ES-I3 (cell line): ENCODE results near the gene SAV1.
"Not testable (repeated sequence)": the region's sequence is repeated elsewhere in the genome, so short reads cannot be mapped to it uniquely, and the experiment has no call there.

Experiments
- H3K36me3 ChIP-seq: 2 replicates; pipeline ENCODE4 v1.6.1; 2013; ENCODE audit warnings: mild to moderate bottlenecking, low read length, control low read depth, moderate library complexity; ENCODE audit not compliant: insufficient read depth
- H3K4me1 ChIP-seq: 2 replicates; pipeline ENCODE4 v1.6.1; 2013; ENCODE audit warnings: mild to moderate bottlenecking, control low read depth, low read length; ENCODE audit not compliant: insufficient read depth
- H3K9ac ChIP-seq: 2 replicates; pipeline ENCODE4 v1.6.1; 2013; ENCODE audit warnings: low read depth, mild to moderate bottlenecking, low read length, moderate library complexity
- H3K9me3 ChIP-seq: 2 replicates; pipeline ENCODE4 v1.6.1; 2013; ENCODE audit warnings: mild to moderate bottlenecking, low read length, moderate library complexity; ENCODE audit not compliant: control insufficient read depth, insufficient read depth

Gene SAV1

GRCh38 chr14:50675597-50675996 lies 7.5 kb upstream of the SAV1 start:
- H3K4me1 ChIP-seq, result peaks cover 8% of the 10 kb centered on the region
- no peak overlapping the region for H3K9ac ChIP-seq
- H3K36me3 ChIP-seq, result no peaks in the 10 kb centered on the region
- H3K9me3 ChIP-seq, result no peaks in the 10 kb centered on the region

GRCh38 chr14:50670866-50671256 lies 2.8 kb upstream of the SAV1 start:
- no peak overlapping the region for H3K9ac ChIP-seq
- peaks cover 10% of the 10 kb centered on the region; the same call in 1 of the 2 replicates for H3K4me1 ChIP-seq
- no peaks in the 10 kb centered on the region for H3K9me3 ChIP-seq
- no peaks in the 10 kb centered on the region for H3K36me3 ChIP-seq

- Histone ChIP-seq H3K9ac (peak overlapping the region; percentile 0; the same call in 1 of the 2 replicates), H3K9me3 (no peaks in the 10 kb centered on the region), H3K36me3 (no peaks in the 10 kb centered on the region), H3K4me1 (peaks cover 13% of the 10 kb centered on the region)
These were observed 2.2 kb upstream of the SAV1 start for GRCh38 chr14:50670196-50670865.

- no peaks in the 10 kb centered on the region for H3K9me3 ChIP-seq
- H3K4me1 ChIP-seq, result peaks cover 15% of the 10 kb centered on the region
- H3K9ac ChIP-seq, result peak overlapping the region; percentile 0; the same call in 1 of the 2 replicates
- H3K36me3 ChIP-seq, result peaks cover 2% of the 10 kb centered on the region; the same call in 1 of the 2 replicates
These were observed 1.4 kb upstream of the SAV1 start for GRCh38 chr14:50669441-50669986.

GRCh38 chr14:50668826-50669143 lies 679 bp upstream of the SAV1 start:
- peak overlapping the region; percentile 94 for H3K9ac ChIP-seq
- peaks cover 15% of the 10 kb centered on the region for H3K4me1 ChIP-seq
- H3K9me3 ChIP-seq, result no peaks in the 10 kb centered on the region
- H3K36me3 ChIP-seq, result peaks cover 2% of the 10 kb centered on the region; the same call in 1 of the 2 replicates

GRCh38 chr14:50667684-50667995 lies 466 bp downstream of the SAV1 start:
- Histone ChIP-seq H3K9me3 (no peaks in the 10 kb centered on the region), H3K36me3 (peaks cover 2% of the 10 kb centered on the region; the same call in 1 of the 2 replicates), H3K9ac (peak overlapping the region; percentile 94), H3K4me1 (peaks cover 15% of the 10 kb centered on the region)

- Histone ChIP-seq H3K4me1 (peaks cover 15% of the 10 kb centered on the region), H3K9me3 (no peaks in the 10 kb centered on the region), H3K36me3 (peaks cover 2% of the 10 kb centered on the region; the same call in 1 of the 2 replicates), H3K9ac (peak overlapping the region; percentile 94)
These were observed 1.1 kb downstream of the SAV1 start for GRCh38 chr14:50666772-50667683.

GRCh38 chr14:50665300-50665699 lies 2.8 kb downstream of the SAV1 start:
- Histone ChIP-seq H3K36me3 (peaks cover 15% of the 10 kb centered on the region), H3K4me1 (peaks cover 14% of the 10 kb centered on the region), H3K9ac (peak overlapping the region; percentile 94; the same call in 1 of the 2 replicates)
- not testable (repeated sequence) for H3K9me3 ChIP-seq

- not testable (repeated sequence) for H3K9ac ChIP-seq, H3K4me1 ChIP-seq, H3K9me3 ChIP-seq
- peaks cover 17% of the 10 kb centered on the region for H3K36me3 ChIP-seq
These were observed 3.5 kb downstream of the SAV1 start for GRCh38 chr14:50664579-50664978.

- H3K9ac ChIP-seq, result no peak overlapping the region
- H3K4me1 ChIP-seq, result peaks cover 15% of the 10 kb centered on the region
- H3K36me3 ChIP-seq, result peaks cover 15% of the 10 kb centered on the region
These were observed 8.7 kb downstream of the SAV1 start for GRCh38 chr14:50659327-50659974.

GRCh38 chr14:50658203-50658602 lies 9.9 kb downstream of the SAV1 start:
- Histone ChIP-seq H3K36me3 (peaks cover 15% of the 10 kb centered on the region), H3K4me1 (peaks cover 15% of the 10 kb centered on the region), H3K9ac (peak overlapping the region; percentile 1; the same call in 1 of the 2 replicates), H3K9me3 (peaks cover 5% of the 10 kb centered on the region; the same call in 1 of the 2 replicates)

More at GRCh38 chr14:50659327-50659974, 8.7 kb downstream of the SAV1 start:
- peaks cover 5% of the 10 kb centered on the region; the same call in 1 of the 2 replicates for H3K9me3 ChIP-seq

GRCh38 chr14:50657753-50658152 lies 10.4 kb downstream of the SAV1 start:
- Histone ChIP-seq H3K9ac (peak overlapping the region; percentile 1; the same call in 1 of the 2 replicates), H3K9me3 (peaks cover 5% of the 10 kb centered on the region; the same call in 1 of the 2 replicates), H3K36me3 (peaks cover 15% of the 10 kb centered on the region), H3K4me1 (peaks cover 15% of the 10 kb centered on the region)

GRCh38 chr14:50656776-50657175 lies 11.3 kb downstream of the SAV1 start:
- Histone ChIP-seq H3K9me3 (peaks cover 5% of the 10 kb centered on the region; the same call in 1 of the 2 replicates), H3K9ac (no peak overlapping the region), H3K36me3 (peaks cover 15% of the 10 kb centered on the region), H3K4me1 (peaks cover 15% of the 10 kb centered on the region)

GRCh38 chr14:50649691-50650090 lies 18.4 kb downstream of the SAV1 start:
- Histone ChIP-seq H3K36me3 (no peaks in the 10 kb centered on the region; the same call in 1 of the 2 replicates), H3K9me3 (no peaks in the 10 kb centered on the region), H3K4me1 (no peaks in the 10 kb centered on the region), H3K9ac (no peak overlapping the region)
